Neural progenitor cell (in vitro differentiated cells): ENCODE data around the gene RUVBL2. TPM values are rescaled to one million over a fixed set of nuclear protein-coding genes. Genes with fewer than 3 reads are reported as not detected.

Source experiments
- DNase-seq: peaks from one replicate; pipeline ENCODE4 v3.0.0-alpha.2; 2016; ENCODE audit warnings: low spot score
- H2AFZ ChIP-seq: fragments of 200-600 bp; sonication (generic); replicated peaks from 2 replicates; pipeline ENCODE4 v1.6.1; 2016; ENCODE audit warnings: antibody characterized with exemption
- H3F3A ChIP-seq: fragments of 200-600 bp; sonication (generic); 2 replicates; pipeline ENCODE4 v1.6.1; 2016; ENCODE audit warnings: antibody characterized with exemption, low read depth
- H3K27ac ChIP-seq: fragments of 200-600 bp; sonication (generic); 2 replicates; pipeline ENCODE4 v1.5.1; 2016; ENCODE audit warnings: mild to moderate bottlenecking
- H3K27me3 ChIP-seq: fragments of 200-600 bp; sonication (generic); 2 replicates; pipeline ENCODE4 v1.6.1; 2016; ENCODE audit warnings: mild to moderate bottlenecking, moderate library complexity
- H3K36me3 ChIP-seq: fragments of 200-600 bp; sonication (generic); 2 replicates; pipeline ENCODE4 v1.5.1; 2016
- H3K4me1 ChIP-seq: fragments of 200-600 bp; sonication (generic); 2 replicates; pipeline ENCODE4 v1.6.1; 2016; ENCODE audit warnings: mixed run types
- H3K4me2 ChIP-seq: fragments of 200-600 bp; sonication (generic); 2 replicates; pipeline ENCODE4 v1.6.1; 2016
- H3K4me3 ChIP-seq: fragments of 200-600 bp; sonication (generic); 2 replicates; pipeline ENCODE4 v1.5.1; 2016
- H3K79me2 ChIP-seq: fragments of 200-600 bp; sonication (generic); 2 replicates; pipeline ENCODE4 v1.6.1; 2016; ENCODE audit warnings: low read depth
- H3K9ac ChIP-seq: fragments of 200-600 bp; sonication (generic); 2 replicates; pipeline ENCODE4 v1.6.1; 2016
- H3K9me3 ChIP-seq: fragments of 200-600 bp; sonication (generic); 2 replicates; pipeline ENCODE4 v1.5.1; 2016; ENCODE audit warnings: low read depth
- H4K20me1 ChIP-seq: fragments of 200-600 bp; sonication (generic); 2 replicates; pipeline ENCODE4 v1.6.1; 2016; ENCODE audit warnings: low read depth
- H3K27ac Mint-ChIP-seq: 3 replicates; pipeline ENCODE4 v1.8.0; 2021; ENCODE audit warnings: mixed read lengths
- H3K27me3 Mint-ChIP-seq: 2 replicates; pipeline ENCODE4 v1.8.0; 2022; ENCODE audit warnings: low read depth, mild to moderate bottlenecking, inconsistent platforms, moderate library complexity, mixed read lengths; ENCODE audit not compliant: insufficient read depth
- H3K36me3 Mint-ChIP-seq: 3 replicates; pipeline ENCODE4 v1.8.0; 2021; ENCODE audit warnings: mixed read lengths
- H3K4me1 Mint-ChIP-seq: 3 replicates; pipeline ENCODE4 v1.8.0; 2021; ENCODE audit warnings: mixed read lengths
- H3K4me3 Mint-ChIP-seq: 3 replicates; pipeline ENCODE4 v1.8.0; 2021; ENCODE audit warnings: mild to moderate bottlenecking, moderate library complexity, mixed read lengths
- H3K9me3 Mint-ChIP-seq: 3 replicates; pipeline ENCODE4 v1.8.0; 2020; ENCODE audit warnings: mixed read lengths
- CTCF ChIP-seq: fragments of 200-600 bp; sonication (generic); IDR thresholded peaks from 2 replicates; pipeline ENCODE4 v1.5.1; 2017; ENCODE audit warnings: antibody characterized with exemption, mild to moderate bottlenecking
- EZH2 ChIP-seq: fragments of 200-600 bp; sonication (generic); IDR thresholded peaks from 2 replicates; pipeline ENCODE4 v1.6.1; 2017; ENCODE audit warnings: antibody characterized with exemption, mild to moderate bottlenecking, moderate library complexity
- EZH2phosphoT487 ChIP-seq: fragments of 200-600 bp; sonication (generic); IDR thresholded peaks from 2 replicates; pipeline ENCODE4 v1.6.1; 2017; ENCODE audit warnings: antibody characterized with exemption
- total RNA-seq: library from RNA; depleted of rRNA; stranded (reverse); fragments of >200 nt; gene quantifications from 2 replicates; pipeline ENCODE4 v1.2.3, GENCODE V29; 2015; ENCODE audit warnings: low replicate concordance

RUVBL2 gene
- total RNA-seq, 1 donor from 2014 or later: 67.0 TPM

- Mint-ChIP-seq H3K9me3 (no peaks in the 10 kb centered on the region), H3K36me3 (peaks cover 18% of the 10 kb centered on the region), H3K27me3 (peaks cover 2% of the 10 kb centered on the region), H3K4me1 (peaks cover 23% of the 10 kb centered on the region), H3K27ac (no peak overlapping the region), H3K4me3 (no peak overlapping the region)
- Histone ChIP-seq H3F3A (peaks cover 17% of the 10 kb centered on the region), H3K4me2 (no peak overlapping the region), H3K79me2 (peaks cover 40% of the 10 kb centered on the region), H3K9ac (no peak overlapping the region), H3K27ac (no peak overlapping the region), H2AFZ (no peak overlapping the region), H4K20me1 (peaks cover 15% of the 10 kb centered on the region), H3K4me1 (peaks cover 13% of the 10 kb centered on the region), H3K36me3 (no peaks in the 10 kb centered on the region), H3K9me3 (no peaks in the 10 kb centered on the region), H3K4me3 (no peak overlapping the region), H3K27me3 (no peaks in the 10 kb centered on the region)
- no peak for DNase-seq
- TF ChIP-seq EZH2phosphoT487: no peak
- TF ChIP-seq CTCF: no peak
- TF ChIP-seq EZH2: no peak
Measured at GRCh38 chr19:48989701-48990291, 3.9 kb upstream of the RUVBL2 start.

GRCh38 chr19:48990400-48990799, 3.3 kb upstream of the RUVBL2 start:
- Histone ChIP-seq H3K27ac (no peak overlapping the region), H3K79me2 (peaks cover 46% of the 10 kb centered on the region), H3K9me3 (no peaks in the 10 kb centered on the region), H3K36me3 (no peaks in the 10 kb centered on the region), H2AFZ (no peak overlapping the region), H3K9ac (no peak overlapping the region), H3F3A (peaks cover 17% of the 10 kb centered on the region), H3K27me3 (no peaks in the 10 kb centered on the region), H3K4me1 (peaks cover 16% of the 10 kb centered on the region), H3K4me3 (no peak overlapping the region), H3K4me2 (no peak overlapping the region), H4K20me1 (peaks cover 18% of the 10 kb centered on the region)
- peaks cover 28% of the 10 kb centered on the region for H3K4me1 Mint-ChIP-seq
- DNase-seq: no peak
- H3K4me3 Mint-ChIP-seq: peak overlapping the region; percentile 2
- no peaks in the 10 kb centered on the region for H3K9me3 Mint-ChIP-seq
- peaks cover 4% of the 10 kb centered on the region for H3K27me3 Mint-ChIP-seq
- TF ChIP-seq CTCF: no peak
- TF ChIP-seq EZH2: no peak
- TF ChIP-seq EZH2phosphoT487: no peak
- peaks cover 15% of the 10 kb centered on the region for H3K36me3 Mint-ChIP-seq
- H3K27ac Mint-ChIP-seq: no peak overlapping the region

GRCh38 chr19:48991011-48991609, 2.6 kb upstream of the RUVBL2 start:
- Mint-ChIP-seq H3K27me3 (peaks cover 4% of the 10 kb centered on the region), H3K36me3 (peaks cover 15% of the 10 kb centered on the region), H3K4me1 (peaks cover 28% of the 10 kb centered on the region), H3K27ac (peak overlapping the region; percentile 7), H3K9me3 (no peaks in the 10 kb centered on the region), H3K4me3 (no peak overlapping the region)
- peaks cover 16% of the 10 kb centered on the region for H3K4me1 ChIP-seq
- DNase-seq: no peak
- H3K9me3 ChIP-seq: no peaks in the 10 kb centered on the region
- H3K27me3 ChIP-seq: no peaks in the 10 kb centered on the region
- peak overlapping the region; percentile 92 for H3K4me2 ChIP-seq
- H3K36me3 ChIP-seq: no peaks in the 10 kb centered on the region
- H4K20me1 ChIP-seq: peaks cover 20% of the 10 kb centered on the region
- peaks cover 17% of the 10 kb centered on the region for H3F3A ChIP-seq
- peaks cover 53% of the 10 kb centered on the region for H3K79me2 ChIP-seq
- H2AFZ ChIP-seq: no peak overlapping the region
- H3K9ac ChIP-seq: peak overlapping the region; percentile 71
- H3K4me3 ChIP-seq: peak overlapping the region; percentile 91
- TF ChIP-seq CTCF: no peak
- no peak overlapping the region for H3K27ac ChIP-seq
